ENCODE results near the gene HMGN4.

Gene HMGN4

DNA sequence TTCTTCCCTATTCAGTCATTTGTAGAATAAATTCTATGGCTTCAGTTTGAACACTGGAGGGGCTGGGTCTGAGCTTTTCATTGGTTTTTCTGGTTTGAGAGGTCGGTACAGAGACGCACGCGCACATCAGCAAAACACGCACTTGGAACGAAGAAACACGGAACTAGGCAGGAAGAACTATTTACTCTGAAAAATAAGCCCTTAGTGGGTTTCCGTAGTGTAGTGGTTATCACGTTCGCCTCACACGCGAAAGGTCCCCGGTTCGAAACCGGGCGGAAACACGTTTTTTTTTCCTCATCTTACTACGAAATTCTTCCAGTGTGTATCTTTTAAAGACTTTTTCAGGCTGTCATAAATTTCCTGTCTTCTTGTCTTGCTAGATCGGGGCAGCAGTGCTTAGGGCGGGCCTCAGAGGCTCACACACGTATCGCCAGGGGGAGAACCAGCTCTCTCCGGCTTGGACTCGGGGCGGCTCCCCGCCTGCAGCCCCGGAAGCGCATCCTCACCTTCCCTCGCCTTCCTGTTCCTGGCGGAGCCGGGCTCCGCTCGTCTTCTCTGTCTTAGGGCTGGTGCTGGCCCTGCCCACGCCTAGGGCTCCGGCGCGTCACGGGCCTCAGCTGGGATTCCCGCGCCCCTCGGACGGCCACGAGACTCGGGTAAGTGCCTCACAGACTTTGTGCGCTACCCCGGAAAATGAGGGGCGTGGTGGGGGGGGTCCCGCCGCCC lies at the start of gene HMGN4:
Gene HMGN4, plus strand, starts transcription at position 521 of the 726 bp plus-strand sequence. CDS start 6,841 bp downstream, outside the sequence.
- Histone ChIP-seq H3K27ac (ENCODE audit: low read depth, low read length) (peak within 1 kb of the TSS; percentile 90), H3K36me3 (ENCODE audit: control insufficient read depth, insufficient read depth, low read length) (peaks cover 11% of the 10 kb centered on the region), H3K4me3 (ENCODE audit: low read depth, low read length) (peak within 1 kb of the TSS; percentile 85), H3K9ac (ENCODE audit: low read depth, low read length) (peak within 1 kb of the TSS; percentile 85), H3K4me1 (ENCODE audit: control insufficient read depth, insufficient read depth, low read length) (peaks cover 19% of the 10 kb centered on the region), H3K9me3 (ENCODE audit: control insufficient read depth, insufficient read depth, low read length) (no peaks in the 10 kb centered on the region), H3K27me3 (ENCODE audit: control insufficient read depth, insufficient read depth, low read length) (no peaks in the 10 kb centered on the region)

DNA sequence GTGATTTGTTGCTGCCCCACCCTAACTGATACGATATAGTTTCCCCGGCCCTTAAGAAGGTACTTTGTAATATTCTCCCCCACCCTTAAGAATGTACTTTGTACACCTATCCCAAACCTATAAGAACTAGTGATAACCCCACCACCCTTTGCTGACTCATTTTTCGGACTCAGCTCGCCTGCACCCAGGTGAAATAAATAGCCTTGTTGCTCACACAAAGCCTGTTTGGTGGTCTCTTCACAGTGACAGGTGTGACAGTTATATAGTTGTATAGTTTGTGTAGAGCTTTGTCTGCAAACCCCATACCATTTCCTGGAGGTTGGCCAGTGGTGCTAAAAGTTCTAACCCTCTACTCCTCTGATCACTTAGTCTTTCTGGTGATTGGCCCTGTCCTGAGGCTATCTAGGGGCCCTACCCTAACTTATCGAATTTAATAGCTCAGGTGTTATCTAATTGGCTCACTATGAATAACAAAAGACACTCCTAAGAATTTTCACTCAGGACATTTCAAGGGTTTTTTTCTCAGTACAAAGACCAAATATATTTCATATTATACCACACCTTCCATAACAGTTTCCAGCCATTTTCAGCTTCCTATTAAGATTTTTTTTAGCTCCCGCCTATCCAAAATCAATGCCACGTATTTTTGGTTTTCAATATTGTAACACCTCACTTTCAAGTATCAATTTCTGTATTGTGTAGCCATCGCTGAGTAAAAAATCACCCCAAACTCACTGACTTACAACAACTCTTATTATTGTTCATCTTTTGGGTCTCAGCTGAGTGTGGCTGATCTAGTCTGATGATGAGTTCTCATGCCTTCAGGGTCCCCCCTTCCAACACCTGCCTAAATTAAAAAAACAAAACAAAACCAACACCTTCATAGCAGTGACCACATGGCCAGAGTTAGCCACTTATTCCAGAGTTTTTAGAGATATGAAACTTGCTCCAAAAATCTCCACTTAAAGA lies 47.9 kb upstream of the HMGN4 start:
- no peak overlapping the region for H3K4me3 ChIP-seq (ENCODE audit: low read depth, low read length)
- no peaks in the 10 kb centered on the region; the same call in 1 of the 2 replicates for H3K4me1 ChIP-seq (ENCODE audit: control insufficient read depth, insufficient read depth, low read length)
- H3K27ac ChIP-seq (ENCODE audit: low read depth, low read length): no peak overlapping the region
- H3K27me3 ChIP-seq (ENCODE audit: control insufficient read depth, insufficient read depth, low read length): no peaks in the 10 kb centered on the region; the same call in 1 of the 2 replicates
- H3K36me3 ChIP-seq (ENCODE audit: control insufficient read depth, insufficient read depth, low read length): no peaks in the 10 kb centered on the region
- no peak overlapping the region for H3K9ac ChIP-seq (ENCODE audit: low read depth, low read length)
- no peaks in the 10 kb centered on the region for H3K9me3 ChIP-seq (ENCODE audit: control insufficient read depth, insufficient read depth, low read length)

DNA sequence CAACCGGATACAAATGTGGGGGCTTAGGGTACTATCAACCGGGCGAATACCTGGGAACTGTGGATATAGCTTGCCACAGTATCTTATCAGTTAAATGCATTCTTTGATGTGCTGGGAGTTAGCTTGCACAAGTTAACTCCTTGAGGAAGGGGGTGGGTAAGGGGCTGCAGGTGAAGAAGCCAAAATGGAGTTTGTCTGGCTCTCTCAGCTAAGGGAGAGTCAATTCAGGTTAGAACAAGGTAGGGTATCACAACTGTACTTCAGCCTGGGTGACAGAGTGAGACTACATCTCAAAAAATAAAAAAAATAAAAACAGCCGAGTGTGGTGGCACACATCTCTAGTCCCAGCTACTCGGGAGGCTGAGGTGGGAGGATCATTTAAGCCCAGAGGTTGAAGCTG lies 46.6 kb upstream of the HMGN4 start:
- Histone ChIP-seq H3K27me3 (ENCODE audit: control insufficient read depth, insufficient read depth, low read length) (no peaks in the 10 kb centered on the region; the same call in 1 of the 2 replicates), H3K36me3 (ENCODE audit: control insufficient read depth, insufficient read depth, low read length) (no peaks in the 10 kb centered on the region), H3K9me3 (ENCODE audit: control insufficient read depth, insufficient read depth, low read length) (no peaks in the 10 kb centered on the region), H3K4me1 (ENCODE audit: control insufficient read depth, insufficient read depth, low read length) (no peaks in the 10 kb centered on the region; the same call in 1 of the 2 replicates), H3K9ac (ENCODE audit: low read depth, low read length) (no peak overlapping the region), H3K27ac (ENCODE audit: low read depth, low read length) (no peak overlapping the region), H3K4me3 (ENCODE audit: low read depth, low read length) (no peak overlapping the region)

DNA sequence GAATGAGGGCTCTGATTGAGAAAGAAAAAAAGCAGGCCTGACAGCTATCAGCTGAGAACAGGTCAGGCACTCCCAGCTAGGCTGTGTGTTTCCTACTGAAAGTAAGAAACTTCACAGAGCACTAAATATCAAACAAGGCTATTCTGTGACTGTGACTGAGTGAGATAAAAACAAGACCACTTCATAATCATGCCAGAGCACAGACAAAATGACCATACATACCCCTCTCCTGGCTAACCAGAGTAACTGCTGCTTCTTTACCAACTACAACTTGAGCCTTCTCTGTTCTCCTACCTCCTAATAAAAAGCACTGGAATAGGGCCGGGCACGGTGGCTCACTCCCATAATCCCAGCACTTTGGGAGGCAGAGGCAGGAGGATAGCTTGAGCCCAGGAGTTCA lies 44.9 kb upstream of the HMGN4 start:
- Histone ChIP-seq H3K9ac (ENCODE audit: low read depth, low read length) (no peak overlapping the region), H3K27me3 (ENCODE audit: control insufficient read depth, insufficient read depth, low read length) (no peaks in the 10 kb centered on the region; the same call in 1 of the 2 replicates), H3K27ac (ENCODE audit: low read depth, low read length) (no peak overlapping the region), H3K36me3 (ENCODE audit: control insufficient read depth, insufficient read depth, low read length) (no peaks in the 10 kb centered on the region), H3K4me3 (ENCODE audit: low read depth, low read length) (no peak overlapping the region), H3K4me1 (ENCODE audit: control insufficient read depth, insufficient read depth, low read length) (no peaks in the 10 kb centered on the region; the same call in 1 of the 2 replicates), H3K9me3 (ENCODE audit: control insufficient read depth, insufficient read depth, low read length) (no peaks in the 10 kb centered on the region)

GRCh38 chr6:26494117-26494516 lies 44.0 kb upstream of the HMGN4 start:
- Histone ChIP-seq H3K4me1 (ENCODE audit: control insufficient read depth, insufficient read depth, low read length) (no peaks in the 10 kb centered on the region; the same call in 1 of the 2 replicates), H3K9me3 (ENCODE audit: control insufficient read depth, insufficient read depth, low read length) (no peaks in the 10 kb centered on the region), H3K27me3 (ENCODE audit: control insufficient read depth, insufficient read depth, low read length) (no peaks in the 10 kb centered on the region; the same call in 1 of the 2 replicates), H3K4me3 (ENCODE audit: low read depth, low read length) (no peak overlapping the region), H3K36me3 (ENCODE audit: control insufficient read depth, insufficient read depth, low read length) (no peaks in the 10 kb centered on the region), H3K27ac (ENCODE audit: low read depth, low read length) (no peak overlapping the region), H3K9ac (ENCODE audit: low read depth, low read length) (no peak overlapping the region)

DNA sequence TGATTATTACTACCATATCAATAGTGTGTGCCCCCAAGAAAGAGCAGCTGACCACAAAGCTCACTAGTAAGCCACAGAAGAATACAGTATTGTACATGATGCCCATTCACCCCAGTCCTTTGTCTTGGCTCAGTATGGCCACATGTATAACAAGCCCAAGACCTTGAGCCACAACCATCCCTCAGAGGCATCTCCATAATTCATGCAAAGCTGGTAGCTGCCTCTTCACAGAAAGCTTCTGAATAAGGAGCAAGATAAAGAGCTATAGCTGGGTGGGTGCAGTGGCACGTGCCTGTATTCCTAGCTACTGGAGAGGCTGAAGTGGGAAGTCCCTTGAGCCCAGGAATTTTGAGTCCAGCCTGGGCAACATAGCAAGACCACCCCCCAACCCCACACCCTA lies 42.9 kb upstream of the HMGN4 start:
- Histone ChIP-seq H3K9ac (ENCODE audit: low read depth, low read length) (no peak overlapping the region), H3K4me3 (ENCODE audit: low read depth, low read length) (no peak overlapping the region), H3K27ac (ENCODE audit: low read depth, low read length) (no peak overlapping the region), H3K4me1 (ENCODE audit: control insufficient read depth, insufficient read depth, low read length) (no peaks in the 10 kb centered on the region; the same call in none of the 2 replicates), H3K36me3 (ENCODE audit: control insufficient read depth, insufficient read depth, low read length) (no peaks in the 10 kb centered on the region), H3K9me3 (ENCODE audit: control insufficient read depth, insufficient read depth, low read length) (no peaks in the 10 kb centered on the region), H3K27me3 (ENCODE audit: control insufficient read depth, insufficient read depth, low read length) (peaks cover 1% of the 10 kb centered on the region)

GRCh38 chr6:26497610-26498009 lies 40.6 kb upstream of the HMGN4 start:
- Histone ChIP-seq H3K27ac (ENCODE audit: low read depth, low read length) (no peak overlapping the region), H3K9me3 (ENCODE audit: control insufficient read depth, insufficient read depth, low read length) (no peaks in the 10 kb centered on the region), H3K4me3 (ENCODE audit: low read depth, low read length) (no peak overlapping the region), H3K4me1 (ENCODE audit: control insufficient read depth, insufficient read depth, low read length) (peaks cover 3% of the 10 kb centered on the region), H3K36me3 (ENCODE audit: control insufficient read depth, insufficient read depth, low read length) (no peaks in the 10 kb centered on the region), H3K9ac (ENCODE audit: low read depth, low read length) (no peak overlapping the region), H3K27me3 (ENCODE audit: control insufficient read depth, insufficient read depth, low read length) (peaks cover 24% of the 10 kb centered on the region)

DNA sequence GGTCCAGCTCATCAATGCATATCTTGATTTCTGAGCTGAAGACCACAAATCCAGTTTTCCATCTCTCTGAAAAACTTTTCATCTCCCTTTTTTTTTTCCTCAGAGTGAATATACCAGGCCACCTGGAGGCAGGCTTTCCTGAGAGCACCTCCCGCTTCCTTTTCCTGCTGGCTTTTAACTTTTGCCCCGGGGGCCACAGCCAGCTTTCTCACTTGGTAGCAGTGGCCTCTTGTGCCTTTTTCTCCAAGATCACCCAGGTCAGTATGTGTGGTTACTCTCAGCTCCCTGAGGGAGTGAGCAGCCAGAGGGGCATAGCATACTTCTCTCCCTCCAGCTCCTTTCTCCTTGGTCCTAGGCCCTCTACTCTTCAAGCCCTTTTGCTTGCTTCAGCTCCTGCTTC lies 38.1 kb upstream of the HMGN4 start, which contains the start of gene BTN1A1:
Gene BTN1A1, plus strand, starts transcription at position 202 of the 400 bp plus-strand sequence. CDS start 984 bp downstream, outside the sequence.
- Histone ChIP-seq H3K36me3 (ENCODE audit: control insufficient read depth, insufficient read depth, low read length) (no peaks in the 10 kb centered on the region), H3K27ac (ENCODE audit: low read depth, low read length) (no peak within 1 kb of the TSS), H3K27me3 (ENCODE audit: control insufficient read depth, insufficient read depth, low read length) (peaks cover 38% of the 10 kb centered on the region), H3K4me1 (ENCODE audit: control insufficient read depth, insufficient read depth, low read length) (peaks cover 3% of the 10 kb centered on the region), H3K4me3 (ENCODE audit: low read depth, low read length) (no peak within 1 kb of the TSS), H3K9me3 (ENCODE audit: control insufficient read depth, insufficient read depth, low read length) (no peaks in the 10 kb centered on the region), H3K9ac (ENCODE audit: low read depth, low read length) (no peak within 1 kb of the TSS)

- H3K4me3 ChIP-seq (ENCODE audit: low read depth, low read length): peak overlapping the region; percentile 65
- peaks cover 3% of the 10 kb centered on the region; the same call in 1 of the 2 replicates for H3K4me1 ChIP-seq (ENCODE audit: control insufficient read depth, insufficient read depth, low read length)
- H3K27me3 ChIP-seq (ENCODE audit: control insufficient read depth, insufficient read depth, low read length): peaks cover 38% of the 10 kb centered on the region
- no peaks in the 10 kb centered on the region for H3K36me3 ChIP-seq (ENCODE audit: control insufficient read depth, insufficient read depth, low read length)
- H3K9me3 ChIP-seq (ENCODE audit: control insufficient read depth, insufficient read depth, low read length): no peaks in the 10 kb centered on the region
- H3K9ac ChIP-seq (ENCODE audit: low read depth, low read length): peak overlapping the region; percentile 49
- H3K27ac ChIP-seq (ENCODE audit: low read depth, low read length): no peak overlapping the region
Observed at GRCh38 chr6:26501482-26501986, 36.6 kb upstream of the HMGN4 start.

- Histone ChIP-seq H3K36me3 (ENCODE audit: control insufficient read depth, insufficient read depth, low read length) (no peaks in the 10 kb centered on the region), H3K4me1 (ENCODE audit: control insufficient read depth, insufficient read depth, low read length) (peaks cover 3% of the 10 kb centered on the region; the same call in 1 of the 2 replicates), H3K4me3 (ENCODE audit: low read depth, low read length) (peak overlapping the region; percentile 65; the same call in 1 of the 2 replicates), H3K27ac (ENCODE audit: low read depth, low read length) (no peak overlapping the region), H3K27me3 (ENCODE audit: control insufficient read depth, insufficient read depth, low read length) (peaks cover 38% of the 10 kb centered on the region), H3K9ac (ENCODE audit: low read depth, low read length) (no peak overlapping the region), H3K9me3 (ENCODE audit: control insufficient read depth, insufficient read depth, low read length) (no peaks in the 10 kb centered on the region)
Observed at GRCh38 chr6:26502165-26502564, 36.0 kb upstream of the HMGN4 start.
